GM18507 (cell line): ENCODE measurements around the gene ZFR2.

ENCODE experiments used
- DNase-seq: peaks from one replicate; pipeline ENCODE4 v3.0.0; 2011; ENCODE audit warnings: low read depth; ENCODE audit not compliant: insufficient read length; ENCODE audit errors: extremely low spot score
- FAIRE-seq: peaks from 2 replicates; lab custom pipeline; 2011; peaks lifted over from hg19 to GRCh38; lab: Jason Lieb, UNC

The ZFR2 gene

GRCh38 chr19:3840804-3841203, 28.0 kb downstream of the ZFR2 start:
- DNase-seq (no peak), FAIRE-seq (no peak)

- FAIRE-seq, result no peak
Observed at GRCh38 chr19:3839941-3840340, 28.9 kb downstream of the ZFR2 start.

GRCh38 chr19:3838661-3839060, 30.2 kb downstream of the ZFR2 start:
- FAIRE-seq (no peak), DNase-seq (no peak)

More at GRCh38 chr19:3839941-3840340, 28.9 kb downstream of the ZFR2 start:
- no peak for DNase-seq

GRCh38 chr19:3837922-3838321, 30.9 kb downstream of the ZFR2 start:
- FAIRE-seq (no peak), DNase-seq (no peak)

- DNase-seq, result no peak
Observed at GRCh38 chr19:3837332-3837731, 31.5 kb downstream of the ZFR2 start.

GRCh38 chr19:3836887-3837286, 32.0 kb downstream of the ZFR2 start:
- FAIRE-seq (no peak), DNase-seq (no peak)

More at GRCh38 chr19:3837332-3837731, 31.5 kb downstream of the ZFR2 start:
- FAIRE-seq, result no peak

GRCh38 chr19:3835055-3835435, 33.8 kb downstream of the ZFR2 start:
- DNase-seq, result no peak
- FAIRE-seq, result no peak

- no peak for DNase-seq
- no peak for FAIRE-seq
Observed at GRCh38 chr19:3834349-3835054, 34.3 kb downstream of the ZFR2 start.

GRCh38 chr19:3833578-3834348, 35.1 kb downstream of the ZFR2 start:
- no peak for DNase-seq
- FAIRE-seq, result no peak

GRCh38 chr19:3832001-3832400, 36.8 kb downstream of the ZFR2 start:
- FAIRE-seq (no peak), DNase-seq (no peak)

GRCh38 chr19:3831601-3832000, 37.2 kb downstream of the ZFR2 start:
- no peak for DNase-seq
- FAIRE-seq, result no peak

- FAIRE-seq, result no peak
- DNase-seq, result no peak
Observed at GRCh38 chr19:3830621-3831589, 37.9 kb downstream of the ZFR2 start.

GRCh38 chr19:3827306-3827705, 41.5 kb downstream of the ZFR2 start:
- FAIRE-seq (no peak), DNase-seq (no peak)

- FAIRE-seq (no peak), DNase-seq (no peak)
Observed at GRCh38 chr19:3826163-3826562, 42.7 kb downstream of the ZFR2 start.

GRCh38 chr19:3825286-3825956, 43.4 kb downstream of the ZFR2 start:
- FAIRE-seq, result no peak
- no peak for DNase-seq

GRCh38 chr19:3823350-3823713, 45.5 kb downstream of the ZFR2 start:
- DNase-seq (no peak), FAIRE-seq (no peak)

GRCh38 chr19:3822683-3823349, 46.0 kb downstream of the ZFR2 start:
- FAIRE-seq (no peak), DNase-seq (no peak)

GRCh38 chr19:3821857-3822364, 46.9 kb downstream of the ZFR2 start:
- DNase-seq (peak; percentile 74), FAIRE-seq (peak; percentile 73)

- FAIRE-seq (no peak), DNase-seq (no peak)
Observed at GRCh38 chr19:3821156-3821555, 47.7 kb downstream of the ZFR2 start.
